Suprapubic skin (tissue), 4 donors: ENCODE results near the gene EFNA2. TPM values are rescaled to one million over a fixed set of nuclear protein-coding genes. Genes with fewer than 3 reads are reported as not detected.

Source experiments
- DNase-seq, 2 donors: peaks; one replicate each; pipeline ENCODE4 v3.0.0-alpha.2; 2019; ENCODE audit warnings: low spot score in 2 of 2
- H3K27ac ChIP-seq: fragments of 200-600 bp; sonication (generic); one replicate; pipeline ENCODE4 v1.5.1; 2019
- H3K27me3 ChIP-seq: fragments of 200-600 bp; sonication (generic); one replicate; pipeline ENCODE4 v1.5.1; 2019
- H3K36me3 ChIP-seq: fragments of 200-600 bp; sonication (generic); one replicate; pipeline ENCODE4 v1.5.1; 2019
- H3K4me1 ChIP-seq: fragments of 200-600 bp; sonication (generic); one replicate; pipeline ENCODE4 v1.5.1; 2019
- H3K4me3 ChIP-seq: fragments of 200-600 bp; sonication (generic); one replicate; pipeline ENCODE4 v1.5.1; 2019; ENCODE audit warnings: mild to moderate bottlenecking
- H3K9me3 ChIP-seq: fragments of 200-600 bp; sonication (generic); one replicate; pipeline ENCODE4 v1.5.1; 2019
- EP300 ChIP-seq: sonication (generic); formaldehyde crosslinking; IDR thresholded peaks from one replicate; pipeline ENCODE4 v1.6.1; 2017; ENCODE audit warnings: antibody characterized with exemption
- POLR2A ChIP-seq, 2 donors: fragments of 450-650 bp; IDR thresholded peaks; one replicate each; pipeline ENCODE4 v1.6.1; 2017; ENCODE audit warnings: antibody characterized with exemption in 2 of 2, mild to moderate bottlenecking in 2 of 2, moderate library complexity in 2 of 2
- POLR2AphosphoS5 ChIP-seq, 3 donors: sonication (generic); formaldehyde crosslinking; IDR thresholded peaks; one replicate each; pipeline ENCODE4 v1.6.1; 2017; ENCODE audit warnings: antibody characterized with exemption in 3 of 3
- WGBS: methylation state at CpG from one replicate; pipeline ENCODE4 v1.1.5; 2018; 5-methylcytosine and 5-hydroxymethylcytosine counted together
- total RNA-seq, 4 donors: library from RNA; depleted of rRNA; stranded (reverse); fragments of >200 nt; gene quantifications; one replicate each; pipeline ENCODE4 v1.1.0, GENCODE V29; 2016
- TF ChIP-seq, protein P1 (sequence below), 2 donors: fragments of 200-600 bp in 1 of 2; fragments of 450-650 bp in 1 of 2; sonication (generic) in 1 of 2; IDR thresholded peaks; one replicate each; pipeline ENCODE4 v1.5.1; 2016 to 2019; ENCODE audit warnings: antibody characterized with exemption in 2 of 2, mild to moderate bottlenecking in 1 of 2, moderate library complexity in 1 of 2

The EFNA2 gene
- total RNA-seq, 4 donors from 2014 or later = not detected

DNA sequence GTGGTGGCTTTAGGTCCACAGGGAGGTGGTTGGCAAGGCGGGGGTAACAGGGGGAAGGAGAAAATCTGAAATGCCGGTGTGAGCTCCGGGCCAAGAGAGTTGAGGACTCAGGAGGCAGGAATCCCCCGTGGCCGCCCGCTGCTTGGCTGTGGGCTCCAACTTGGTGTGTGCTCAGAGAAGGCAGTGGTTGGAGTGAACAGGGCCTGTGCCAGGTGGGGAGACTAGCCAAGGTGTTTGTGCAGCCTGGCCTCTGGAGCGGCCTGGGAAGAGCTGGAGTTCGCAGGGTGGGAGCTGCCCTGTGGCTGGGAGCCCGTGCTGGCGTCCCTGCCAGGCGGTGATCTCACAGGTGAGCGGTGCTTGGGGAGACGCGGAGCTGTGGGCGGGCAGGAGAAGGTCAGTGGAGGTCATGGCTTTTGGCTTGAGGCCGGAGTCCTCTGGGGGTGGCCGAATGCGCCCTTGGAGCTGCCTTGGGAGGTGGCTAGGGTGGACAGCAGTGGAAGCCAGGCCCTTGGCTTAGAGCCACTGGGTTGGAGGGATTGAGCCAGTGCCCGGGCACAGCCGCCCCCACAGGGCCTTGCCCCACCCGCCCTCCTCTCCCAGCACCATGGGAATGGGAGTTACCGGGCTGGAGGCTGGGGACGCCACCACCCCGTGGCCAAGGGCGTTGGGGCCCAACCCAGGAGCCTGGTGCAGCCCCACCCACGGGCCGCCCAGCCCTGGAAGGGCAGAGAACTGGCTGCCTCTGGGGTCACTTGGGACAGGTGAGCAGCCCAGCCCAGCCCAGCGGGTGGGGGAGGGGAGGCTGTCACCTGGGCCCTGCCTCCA lies 23.7 kb upstream of the EFNA2 start:
- Histone ChIP-seq H3K4me3 (peak overlapping the region; percentile 59), H3K27ac (peak overlapping the region; percentile 92), H3K27me3 (no peaks in the 10 kb centered on the region), H3K36me3 (peaks cover 12% of the 10 kb centered on the region), H3K4me1 (peaks cover 94% of the 10 kb centered on the region), H3K9me3 (no peaks in the 10 kb centered on the region)
- no peak for TF ChIP-seq POLR2A (IDR thresholded peaks at IDR 0.05)
- TF ChIP-seq POLR2AphosphoS5 (IDR thresholded peaks at IDR 0.05) = peak in 1 of 3 donors; percentile 25
- no peak for TF ChIP-seq EP300
- peak in 1 of 2 donors; percentile 88 for DNase-seq
- 18% methylated on average over 15 of the region's 28 CpGs for WGBS

DNA sequence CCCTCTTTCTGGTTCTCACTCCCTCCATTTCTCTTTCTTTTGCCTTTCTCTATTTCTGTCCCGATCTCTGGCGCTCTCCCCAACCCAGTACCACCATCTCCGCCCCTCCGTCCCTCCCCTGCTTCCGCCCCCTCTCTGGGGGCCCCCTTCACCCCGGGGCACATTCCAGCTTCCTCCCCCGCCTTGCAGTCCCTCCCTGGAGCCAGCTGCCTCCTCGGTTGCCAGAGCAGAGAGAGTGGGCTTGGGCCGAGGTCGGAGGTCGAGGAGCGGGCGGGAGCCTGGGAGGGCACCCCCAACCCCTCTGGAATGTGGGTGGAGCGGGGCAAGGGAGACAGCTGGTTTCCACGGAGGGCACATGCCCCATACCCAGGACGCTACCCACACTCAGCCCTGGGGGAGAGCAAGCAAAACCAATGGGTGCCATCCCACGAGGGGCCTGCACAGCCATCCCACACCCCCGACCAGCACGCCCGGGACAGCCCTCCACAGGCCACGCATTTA lies 23.0 kb upstream of the EFNA2 start:
- no peak for DNase-seq
- H3K36me3 ChIP-seq = peaks cover 6% of the 10 kb centered on the region
- TF ChIP-seq POLR2A (IDR thresholded peaks at IDR 0.05) = no peak
- TF ChIP-seq POLR2AphosphoS5 (IDR thresholded peaks at IDR 0.05) = no peak
- TF ChIP-seq, protein P1, sequence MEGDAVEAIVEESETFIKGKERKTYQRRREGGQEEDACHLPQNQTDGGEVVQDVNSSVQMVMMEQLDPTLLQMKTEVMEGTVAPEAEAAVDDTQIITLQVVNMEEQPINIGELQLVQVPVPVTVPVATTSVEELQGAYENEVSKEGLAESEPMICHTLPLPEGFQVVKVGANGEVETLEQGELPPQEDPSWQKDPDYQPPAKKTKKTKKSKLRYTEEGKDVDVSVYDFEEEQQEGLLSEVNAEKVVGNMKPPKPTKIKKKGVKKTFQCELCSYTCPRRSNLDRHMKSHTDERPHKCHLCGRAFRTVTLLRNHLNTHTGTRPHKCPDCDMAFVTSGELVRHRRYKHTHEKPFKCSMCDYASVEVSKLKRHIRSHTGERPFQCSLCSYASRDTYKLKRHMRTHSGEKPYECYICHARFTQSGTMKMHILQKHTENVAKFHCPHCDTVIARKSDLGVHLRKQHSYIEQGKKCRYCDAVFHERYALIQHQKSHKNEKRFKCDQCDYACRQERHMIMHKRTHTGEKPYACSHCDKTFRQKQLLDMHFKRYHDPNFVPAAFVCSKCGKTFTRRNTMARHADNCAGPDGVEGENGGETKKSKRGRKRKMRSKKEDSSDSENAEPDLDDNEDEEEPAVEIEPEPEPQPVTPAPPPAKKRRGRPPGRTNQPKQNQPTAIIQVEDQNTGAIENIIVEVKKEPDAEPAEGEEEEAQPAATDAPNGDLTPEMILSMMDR (IDR thresholded peaks at IDR 0.05) = no peak
- no peak for TF ChIP-seq EP300
- no peaks in the 10 kb centered on the region for H3K27me3 ChIP-seq
- peak overlapping the region; percentile 92 for H3K27ac ChIP-seq
- peak overlapping the region; percentile 59 for H3K4me3 ChIP-seq
- WGBS = 26% methylated on average over 13 of the region's 21 CpGs
- peaks cover 94% of the 10 kb centered on the region for H3K4me1 ChIP-seq
- no peaks in the 10 kb centered on the region for H3K9me3 ChIP-seq

DNA sequence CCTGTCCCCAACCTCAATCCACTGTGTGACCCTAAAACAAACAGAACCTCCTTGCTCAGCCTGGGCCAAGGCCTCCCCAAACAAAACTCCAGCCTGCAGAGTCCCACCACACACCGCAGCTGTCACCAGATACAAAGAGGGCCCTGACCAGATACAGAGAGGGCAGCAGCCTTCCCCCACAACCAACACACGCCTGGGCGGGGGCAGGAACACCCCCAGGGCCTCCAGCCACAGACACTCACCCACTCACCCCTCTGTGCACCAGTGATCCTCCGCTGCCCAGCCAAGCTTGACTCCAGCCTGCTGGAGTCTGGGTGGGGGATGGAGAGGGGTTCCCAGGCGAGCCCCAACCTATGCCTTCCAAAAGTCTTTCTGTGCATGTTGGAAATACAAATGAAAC lies 22.5 kb upstream of the EFNA2 start:
- 52% methylated on average over 4 of the region's 5 CpGs for WGBS
- Histone ChIP-seq H3K36me3 (peaks cover under 1% of the 10 kb centered on the region), H3K9me3 (no peaks in the 10 kb centered on the region), H3K4me3 (no peak overlapping the region), H3K27me3 (no peaks in the 10 kb centered on the region), H3K27ac (peak overlapping the region; percentile 92), H3K4me1 (peaks cover 94% of the 10 kb centered on the region)
- DNase-seq = no peak
- no peak for TF ChIP-seq POLR2AphosphoS5 (IDR thresholded peaks at IDR 0.05)
- TF ChIP-seq POLR2A (IDR thresholded peaks at IDR 0.05) = no peak
- TF ChIP-seq, protein P1 (IDR thresholded peaks at IDR 0.05) = no peak
- no peak for TF ChIP-seq EP300

DNA sequence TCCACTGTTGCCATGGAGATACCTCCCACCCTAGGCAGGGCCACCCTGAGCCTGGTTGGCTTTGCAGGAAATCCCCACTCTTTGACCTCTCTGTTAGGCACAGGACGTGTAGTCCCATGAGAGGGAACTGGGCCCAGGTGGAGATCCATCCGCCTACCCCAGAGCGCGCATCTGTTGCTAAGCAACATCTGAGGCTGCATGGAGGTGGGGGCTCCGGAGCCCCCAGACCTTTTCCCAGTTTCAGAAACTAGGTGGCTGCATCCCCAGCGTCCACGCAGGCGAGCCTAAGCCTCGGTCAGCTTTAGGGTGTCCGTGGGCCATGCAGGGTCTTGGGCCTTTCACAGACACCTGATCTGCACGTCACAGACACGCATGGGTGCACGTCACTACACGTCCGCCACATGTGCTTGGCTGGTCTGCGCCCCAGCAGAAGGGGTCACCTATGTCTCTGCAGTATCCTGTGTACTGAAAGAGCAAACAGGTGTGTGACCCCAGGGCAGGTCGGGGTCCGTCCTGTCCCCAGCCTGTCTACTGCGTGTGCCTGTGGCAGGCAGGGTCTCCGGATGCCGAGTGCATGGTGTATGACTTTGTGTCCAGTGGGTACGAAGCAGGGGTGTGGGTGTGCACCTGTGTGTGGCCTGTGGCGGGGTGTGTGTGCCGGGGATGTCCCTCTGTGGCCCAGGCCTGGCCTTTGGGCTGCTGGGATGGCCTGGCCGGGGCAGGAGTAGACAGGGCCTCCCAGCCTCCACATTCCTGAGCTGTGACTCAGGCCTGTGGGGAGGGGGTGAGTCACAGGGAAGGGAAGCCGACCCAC lies 20.7 kb upstream of the EFNA2 start:
- TF ChIP-seq POLR2AphosphoS5 (IDR thresholded peaks at IDR 0.05) (peak; percentile 30 to 74 (median 45)), EP300 (no peak)
- Histone ChIP-seq H3K9me3 (no peaks in the 10 kb centered on the region), H3K36me3 (no peaks in the 10 kb centered on the region), H3K4me1 (peaks cover 88% of the 10 kb centered on the region), H3K27ac (peak overlapping the region; percentile 92), H3K27me3 (no peaks in the 10 kb centered on the region), H3K4me3 (peak overlapping the region; percentile 56)
- DNase-seq = peak in 1 of 2 donors; percentile 90
- no CpG with 5 or more reads among the region's 26 CpGs for WGBS

DNA sequence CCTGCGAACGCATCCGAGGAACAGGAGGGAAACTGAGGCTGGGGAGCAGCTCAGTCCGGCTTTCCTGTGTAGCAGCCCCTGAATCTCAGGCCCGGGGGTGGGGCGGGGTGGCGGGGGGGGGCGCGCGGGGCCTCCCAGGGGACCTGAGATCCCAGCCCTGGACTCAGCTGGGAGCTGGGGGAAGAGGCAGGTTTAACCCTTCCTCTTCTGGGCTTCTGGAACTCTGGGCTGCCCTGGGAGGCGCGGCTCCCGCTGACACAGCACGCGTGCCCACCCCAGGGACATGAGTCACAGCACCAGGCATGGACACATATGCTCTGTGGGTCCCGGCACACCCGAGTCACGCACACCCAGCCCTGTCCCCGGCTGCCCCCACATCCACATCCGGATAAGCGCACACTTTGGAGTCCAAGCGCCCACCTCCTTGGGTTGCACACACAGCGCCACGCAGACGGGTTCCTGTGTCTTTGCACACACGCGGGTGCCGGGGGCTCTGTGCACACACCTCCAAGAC lies 20.0 kb upstream of the EFNA2 start:
- Histone ChIP-seq H3K4me1 (peaks cover 88% of the 10 kb centered on the region), H3K27ac (peak overlapping the region; percentile 92), H3K36me3 (no peaks in the 10 kb centered on the region), H3K27me3 (no peaks in the 10 kb centered on the region), H3K9me3 (no peaks in the 10 kb centered on the region), H3K4me3 (peak overlapping the region; percentile 56)
- TF ChIP-seq POLR2AphosphoS5 (IDR thresholded peaks at IDR 0.05) (no peak), POLR2A (IDR thresholded peaks at IDR 0.05) (no peak), EP300 (no peak)
- TF ChIP-seq, protein P1 (IDR thresholded peaks at IDR 0.05) = no peak
- peak; percentile 95 for DNase-seq
- no CpG with 5 or more reads among the region's 28 CpGs for WGBS
